GM18861 (cell line): Measurements from ENCODE around the gene CDRT4.

ENCODE experiments used
- ATAC-seq: cut with Tn5 transposase; IDR thresholded peaks from one replicate; pipeline ENCODE4 v1.9.1; 2021; ENCODE audit not compliant: unreplicated experiment

CDRT4 gene

DNA sequence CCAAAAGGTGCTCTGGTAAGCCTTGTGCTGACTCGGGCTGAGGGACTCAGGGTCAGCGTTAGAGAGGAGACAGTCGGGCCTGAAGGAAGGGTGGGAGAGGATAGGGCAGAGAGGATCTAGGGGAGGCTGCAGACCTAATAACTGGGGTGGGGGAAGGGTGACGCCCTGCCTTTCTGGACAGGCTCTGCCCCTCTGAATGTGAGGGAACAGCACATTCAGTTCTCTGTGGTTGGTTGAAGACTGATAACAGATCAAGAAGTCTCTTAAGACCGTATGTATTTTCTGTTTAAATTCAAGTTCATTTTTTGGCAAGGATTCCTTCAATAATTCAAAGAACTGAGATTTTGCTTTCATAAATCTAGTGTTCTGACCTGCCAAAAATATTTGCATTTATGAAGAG is 69.8 kb downstream of the CDRT4 start:
- no peak for ATAC-seq

- ATAC-seq, result no peak
Measured at GRCh38 chr17:15395091-15395490, 72.3 kb downstream of the CDRT4 start.

DNA sequence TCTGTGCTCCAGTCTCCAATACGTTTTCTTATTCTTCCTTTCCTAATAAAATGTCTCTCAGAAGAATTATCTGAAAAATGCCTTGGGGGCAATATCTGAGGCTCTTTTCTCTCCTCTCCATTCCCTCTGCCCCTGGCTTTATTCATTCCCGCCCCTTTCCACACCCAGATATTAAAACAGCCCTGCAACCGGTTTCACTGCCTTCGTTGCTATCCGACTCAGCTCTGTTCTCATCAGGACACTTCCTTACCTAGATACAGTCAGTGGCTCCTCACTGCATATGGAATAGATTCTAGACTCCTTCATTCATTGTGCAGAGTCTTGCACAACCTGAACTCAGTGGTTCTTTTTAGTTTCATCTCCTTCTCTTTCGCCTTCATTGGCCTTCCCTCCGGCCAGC is 74.0 kb downstream of the CDRT4 start:
- no peak for ATAC-seq

DNA sequence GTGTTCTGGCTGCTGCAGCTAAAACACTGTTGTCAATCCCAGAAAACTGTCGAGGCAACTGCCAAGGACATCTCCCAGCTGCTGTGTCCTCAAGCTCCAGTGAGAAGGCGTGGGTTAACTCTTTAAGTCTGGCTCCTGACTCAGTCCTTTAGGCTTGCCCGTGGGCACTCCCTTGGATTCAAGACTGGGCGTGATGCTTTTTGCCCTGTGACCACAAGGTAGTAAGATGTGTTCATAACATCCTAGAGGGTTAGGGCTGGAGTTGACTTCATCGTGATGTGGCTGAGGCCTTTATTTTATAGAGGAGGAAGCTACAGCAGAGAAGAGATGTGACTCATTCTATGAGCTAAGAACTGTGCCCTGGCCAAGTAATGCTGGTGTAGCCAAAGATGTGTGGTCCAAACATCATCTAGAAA is 75.1 kb downstream of the CDRT4 start:
- ATAC-seq, result no peak

- ATAC-seq, result no peak
Measured at GRCh38 chr17:15388356-15389041, 78.9 kb downstream of the CDRT4 start.

- ATAC-seq, result no peak
Measured at GRCh38 chr17:15386083-15386482, 81.3 kb downstream of the CDRT4 start.
